BE2C (cell line): ENCODE measurements around the gene NR4A3.
A peak's percentile ranks its signal among the peaks of the same experiment; 100 is the strongest.

ENCODE experiments used
- DNase-seq: peaks from one replicate; pipeline ENCODE4 v3.0.0-alpha.2; 2020
- H3K27me3 ChIP-seq: fragments of 250-450 bp; sonication (Bioruptor Pico); 2 replicates; pipeline ENCODE4 v1.5.1; 2020; ENCODE audit warnings: mild to moderate bottlenecking
- H3K36me3 ChIP-seq: fragments of 250-450 bp; sonication (Bioruptor Pico); 2 replicates; pipeline ENCODE4 v1.5.1; 2020; ENCODE audit warnings: mild to moderate bottlenecking
- H3K4me1 ChIP-seq: fragments of 250-450 bp; sonication (Bioruptor Pico); 2 replicates; pipeline ENCODE4 v1.5.1; 2020
- H3K4me3 ChIP-seq: 2 replicates; pipeline ENCODE4 v1.5.1; 2011; ENCODE audit warnings: low read depth, low read length
- H3K9me3 ChIP-seq: fragments of 250-450 bp; sonication (Bioruptor Pico); 2 replicates; pipeline ENCODE4 v1.5.1; 2020
- CTCF ChIP-seq: IDR thresholded peaks from 2 replicates; pipeline ENCODE4 v1.5.1; 2012; ENCODE audit warnings: mild to moderate bottlenecking, low read depth, low read length

NR4A3 gene

GRCh38 chr9:99811172-99811571, 10.5 kb upstream of the NR4A3 start:
- no peaks in the 10 kb centered on the region for H3K36me3 ChIP-seq
- no peak for TF ChIP-seq CTCF
- no peak for DNase-seq
- peaks cover 4% of the 10 kb centered on the region for H3K4me1 ChIP-seq
- H3K4me3 ChIP-seq: no peak overlapping the region
- no peaks in the 10 kb centered on the region for H3K27me3 ChIP-seq
- no peaks in the 10 kb centered on the region for H3K9me3 ChIP-seq

- no peak for DNase-seq
- Histone ChIP-seq H3K4me3 (no peak overlapping the region), H3K27me3 (no peaks in the 10 kb centered on the region), H3K4me1 (peaks cover 4% of the 10 kb centered on the region), H3K36me3 (no peaks in the 10 kb centered on the region), H3K9me3 (no peaks in the 10 kb centered on the region)
- no peak for TF ChIP-seq CTCF
These were observed 9.9 kb upstream of the NR4A3 start for GRCh38 chr9:99811598-99812383.

GRCh38 chr9:99813739-99814138, 7.9 kb upstream of the NR4A3 start:
- no peaks in the 10 kb centered on the region for H3K9me3 ChIP-seq
- peaks cover 4% of the 10 kb centered on the region; the same call in 1 of the 2 replicates for H3K4me1 ChIP-seq
- H3K36me3 ChIP-seq: no peaks in the 10 kb centered on the region
- H3K4me3 ChIP-seq: no peak overlapping the region
- no peaks in the 10 kb centered on the region for H3K27me3 ChIP-seq
- DNase-seq: no peak
- TF ChIP-seq CTCF: no peak

- Histone ChIP-seq H3K9me3 (no peaks in the 10 kb centered on the region), H3K36me3 (no peaks in the 10 kb centered on the region), H3K4me1 (peaks cover 4% of the 10 kb centered on the region; the same call in 1 of the 2 replicates), H3K27me3 (no peaks in the 10 kb centered on the region), H3K4me3 (no peak overlapping the region)
- TF ChIP-seq CTCF: no peak
- no peak for DNase-seq
These were observed 7.3 kb upstream of the NR4A3 start for GRCh38 chr9:99814359-99814758.

GRCh38 chr9:99816392-99816791, 5.3 kb upstream of the NR4A3 start:
- DNase-seq: no peak
- Histone ChIP-seq H3K27me3 (no peaks in the 10 kb centered on the region), H3K9me3 (no peaks in the 10 kb centered on the region), H3K36me3 (no peaks in the 10 kb centered on the region), H3K4me1 (no peaks in the 10 kb centered on the region; the same call in 1 of the 2 replicates), H3K4me3 (no peak overlapping the region)
- no peak for TF ChIP-seq CTCF

- peak; percentile 19 for DNase-seq
- no peaks in the 10 kb centered on the region for H3K36me3 ChIP-seq
- H3K27me3 ChIP-seq: peaks cover 5% of the 10 kb centered on the region; the same call in 1 of the 2 replicates
- no peaks in the 10 kb centered on the region for H3K9me3 ChIP-seq
- no peaks in the 10 kb centered on the region; the same call in 1 of the 2 replicates for H3K4me1 ChIP-seq
- peak overlapping the region; percentile 93 for H3K4me3 ChIP-seq
- no peak for TF ChIP-seq CTCF
These were observed 3.2 kb upstream of the NR4A3 start for GRCh38 chr9:99818500-99818899.
